ENCODE data around the gene OR9Q1. TPM values are rescaled to one million over a fixed set of nuclear protein-coding genes. Genes with fewer than 3 reads are reported as not detected.
"Not testable (repeated sequence)": the region's sequence is repeated elsewhere in the genome, so short reads cannot be mapped to it uniquely, and the experiment has no call there.

Gene OR9Q1
- polyA plus RNA-seq, 10 donors: not detected

- DNase-seq: no peak
These were observed 103.7 kb downstream of the OR9Q1 start for GRCh38 chr11:58127350-58127749.

GRCh38 chr11:58133309-58134076 lies 109.8 kb downstream of the OR9Q1 start:
- no peak for DNase-seq

GRCh38 chr11:58134151-58134550 lies 110.5 kb downstream of the OR9Q1 start:
- DNase-seq: no peak

GRCh38 chr11:58135171-58135570 lies 111.5 kb downstream of the OR9Q1 start:
- no peak for DNase-seq

GRCh38 chr11:58142761-58143160 lies 119.1 kb downstream of the OR9Q1 start:
- DNase-seq: no peak

GRCh38 chr11:58152781-58153180 lies 129.1 kb downstream of the OR9Q1 start:
- no peak for DNase-seq

GRCh38 chr11:58164389-58164788 lies 140.7 kb downstream of the OR9Q1 start:
- DNase-seq: no peak

GRCh38 chr11:58164990-58165389 lies 141.3 kb downstream of the OR9Q1 start:
- no peak for DNase-seq

- no peak for DNase-seq
These were observed 141.9 kb downstream of the OR9Q1 start for GRCh38 chr11:58165504-58166106.

- no peak for DNase-seq
These were observed 153.9 kb downstream of the OR9Q1 start for GRCh38 chr11:58177409-58178054.

GRCh38 chr11:58178444-58178843 lies 154.8 kb downstream of the OR9Q1 start:
- DNase-seq: no peak

- DNase-seq: no peak
These were observed 156.0 kb downstream of the OR9Q1 start for GRCh38 chr11:58179648-58180047.

- peak in 1 of 3 donors; percentile 1 for DNase-seq
These were observed 163.3 kb downstream of the OR9Q1 start for GRCh38 chr11:58186938-58187337.

GRCh38 chr11:58188770-58189169 lies 165.1 kb downstream of the OR9Q1 start, which contains the start of gene OR9Q2:
Gene OR9Q2, plus strand, starts transcription at chr11:58189070. Its CDS starts 1,421 bp downstream, at chr11:58190491.
- DNase-seq: no peak

- DNase-seq: no peak
These were observed 168.5 kb downstream of the OR9Q1 start for GRCh38 chr11:58192229-58192628.

- DNase-seq: no peak
These were observed 169.7 kb downstream of the OR9Q1 start for GRCh38 chr11:58193391-58193790.

GRCh38 chr11:58195939-58196338 lies 172.3 kb downstream of the OR9Q1 start:
- no peak for DNase-seq

GRCh38 chr11:58199271-58199670 lies 175.6 kb downstream of the OR9Q1 start:
- DNase-seq: no peak

- DNase-seq: no peak
These were observed 180.4 kb downstream of the OR9Q1 start, which contains the start of gene OR1S2 for GRCh38 chr11:58204042-58204441. Gene OR1S2, minus strand, starts transcription at chr11:58204142. Its CDS starts 0 bp downstream, at chr11:58204142.

GRCh38 chr11:58212420-58212819 lies 188.7 kb downstream of the OR9Q1 start, which contains the start of gene OR1S1:
Gene OR1S1, plus strand, starts transcription at chr11:58212720.
- not testable (repeated sequence) for DNase-seq

- no peak for DNase-seq
These were observed 192.8 kb downstream of the OR9Q1 start for GRCh38 chr11:58216476-58216875.

GRCh38 chr11:58222721-58223120 lies 199.0 kb downstream of the OR9Q1 start:
- DNase-seq: no peak

All from muscle of back (tissue), 11 donors.